ENCODE data around the gene NPDC1. TPM values are rescaled to one million over a fixed set of nuclear protein-coding genes. Genes with fewer than 3 reads are reported as not detected.

Gene NPDC1
- total and polyA plus RNA-seq, 2 donors (not counting 1 experiment from before 2014, with no cell fraction given): 0.17 to 0.19 TPM

DNA sequence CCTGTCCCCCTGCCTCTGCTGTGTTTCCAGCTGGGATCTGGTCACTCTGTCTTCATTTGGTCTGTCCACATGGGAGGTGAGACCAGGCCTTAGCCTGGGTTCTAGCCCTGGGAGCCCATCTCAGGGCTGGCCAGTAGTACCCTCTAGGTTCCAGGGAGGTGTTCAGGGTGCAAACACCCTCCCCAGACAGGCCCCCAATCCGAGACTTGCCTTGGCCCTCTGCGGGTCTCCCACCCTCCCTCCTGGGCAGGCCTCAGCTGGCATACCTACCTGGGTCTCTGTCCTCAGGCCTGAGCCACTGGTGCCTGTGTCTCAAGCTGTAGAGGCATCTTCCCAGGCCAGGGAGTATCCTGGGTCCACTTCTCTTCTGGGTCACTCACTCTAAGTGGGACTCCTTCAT, 25.3 kb upstream of the NPDC1 start:
- Histone ChIP-seq H4K20me1 (ENCODE audit: control insufficient read depth, insufficient read depth, low read length, poor library complexity, severe bottlenecking) (peaks cover 8% of the 10 kb centered on the region), H3K36me3 (replicated peaks in 1 of 2; ENCODE audit: control extremely low read depth in 1 of 2, control insufficient read depth in 1 of 2, extremely low read depth in 1 of 2, insufficient read depth in 2 of 2, low read length in 1 of 2) (no peaks in the 10 kb centered on the region), H3K27me3 (replicated peaks in 1 of 4; ENCODE audit: control extremely low read depth in 1 of 4, control insufficient read depth in 3 of 4, insufficient read depth in 4 of 4, low read length in 3 of 4) (peaks cover 0 to 15% (median 1%) of the 10 kb centered on the region in 4 experiments), H3K79me2 (ENCODE audit: control insufficient read depth, insufficient read depth, low read length) (no peaks in the 10 kb centered on the region), H3K9ac (ENCODE audit: low read length) (no peak overlapping the region), H3K4me2 (replicated peaks; ENCODE audit: low read depth, low read length, poor library complexity, severe bottlenecking) (peak overlapping the region; percentile 79), H2AFZ (ENCODE audit: insufficient read depth, low read depth, low read length, poor library complexity, severe bottlenecking) (no peak overlapping the region), H3K4me1 (ENCODE audit: control insufficient read depth in 2 of 2, insufficient read depth in 2 of 2, low read length in 2 of 2) (peaks cover 19 to 36% of the 10 kb centered on the region in 2 donors), H3K9me3 (ENCODE audit: control extremely low read depth in 1 of 3, control insufficient read depth in 2 of 3, insufficient read depth in 1 of 3, low read length in 2 of 3) (peaks cover 0 to 7% (median 0%) of the 10 kb centered on the region in 3 donors), H3K4me3 (ENCODE audit: control extremely low read depth in 1 of 5, extremely low read depth in 1 of 5, insufficient read depth in 1 of 5, low read depth in 2 of 5, low read length in 4 of 5) (no peak overlapping the region), H3K27ac (ENCODE audit: low read length in 2 of 2) (no peak overlapping the region)
- TF ChIP-seq, protein P1, sequence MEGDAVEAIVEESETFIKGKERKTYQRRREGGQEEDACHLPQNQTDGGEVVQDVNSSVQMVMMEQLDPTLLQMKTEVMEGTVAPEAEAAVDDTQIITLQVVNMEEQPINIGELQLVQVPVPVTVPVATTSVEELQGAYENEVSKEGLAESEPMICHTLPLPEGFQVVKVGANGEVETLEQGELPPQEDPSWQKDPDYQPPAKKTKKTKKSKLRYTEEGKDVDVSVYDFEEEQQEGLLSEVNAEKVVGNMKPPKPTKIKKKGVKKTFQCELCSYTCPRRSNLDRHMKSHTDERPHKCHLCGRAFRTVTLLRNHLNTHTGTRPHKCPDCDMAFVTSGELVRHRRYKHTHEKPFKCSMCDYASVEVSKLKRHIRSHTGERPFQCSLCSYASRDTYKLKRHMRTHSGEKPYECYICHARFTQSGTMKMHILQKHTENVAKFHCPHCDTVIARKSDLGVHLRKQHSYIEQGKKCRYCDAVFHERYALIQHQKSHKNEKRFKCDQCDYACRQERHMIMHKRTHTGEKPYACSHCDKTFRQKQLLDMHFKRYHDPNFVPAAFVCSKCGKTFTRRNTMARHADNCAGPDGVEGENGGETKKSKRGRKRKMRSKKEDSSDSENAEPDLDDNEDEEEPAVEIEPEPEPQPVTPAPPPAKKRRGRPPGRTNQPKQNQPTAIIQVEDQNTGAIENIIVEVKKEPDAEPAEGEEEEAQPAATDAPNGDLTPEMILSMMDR (IDR thresholded peaks at IDR 0.05): no peak
- no peak for TF ChIP-seq EZH2 (IDR thresholded peaks at IDR 0.05; ENCODE audit: borderline replicate concordance, insufficient read depth, low read depth, low read length, poor library complexity, severe bottlenecking)
- DNase-seq: no peak
- intact Hi-C loops (cut with micrococcal nuclease): loop anchor here (5.0 kb wide), 1 partner anchor 39 kb away; the partner anchor contains the start of gene FUT7
- ChIA-PET POLR2A (interaction anchor here (1.1 to 2.4 kb wide), 3 partner anchors 15 to 39 kb away, joined by 3 to 19 read pairs (median 4); partner anchors contain the start of genes FUT7 and MAN1B1), CTCF (interaction anchor here (0.8 to 6.7 kb wide), 12 partner anchors 12 to 156 kb away, joined by 3 to 49 read pairs (median 4); partner anchors contain the start of genes ABCA2, MAN1B1, NPDC1 and RNF224)
- Mint-ChIP-seq H3K27me3 (peaks cover 3% of the 10 kb centered on the region), H3K4me1 (peaks cover 27% of the 10 kb centered on the region), H3K27ac (peak overlapping the region; percentile 81), H3K4me3 (peak overlapping the region; percentile 82), H3K9me3 (ENCODE audit: insufficient read depth) (no peaks in the 10 kb centered on the region)
- no peak for ATAC-seq (ENCODE audit: low read depth)
- 100% methylated on average over 2 of the region's 2 CpGs for WGBS (ENCODE audit: insufficient coverage)

DNA sequence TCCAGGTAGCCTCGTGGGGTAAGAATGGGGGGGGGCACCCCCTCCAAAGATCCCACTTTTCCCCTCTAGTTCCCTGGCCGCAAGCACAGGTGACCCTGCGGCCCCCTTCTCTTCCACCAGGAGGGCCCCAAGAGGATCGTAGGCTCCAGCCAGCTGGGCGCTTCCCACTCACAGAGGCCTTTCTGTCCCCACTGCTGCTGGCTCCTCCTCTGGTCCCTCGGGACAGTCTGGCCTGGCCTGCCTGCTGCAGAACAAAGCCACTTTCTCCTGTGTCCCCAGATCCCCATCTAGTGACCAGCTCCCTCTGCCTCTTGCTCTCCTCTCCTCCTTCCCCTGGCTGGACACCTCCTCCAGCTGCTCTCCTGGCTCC, 24.9 kb upstream of the NPDC1 start:
- Histone ChIP-seq H3K9me3 (ENCODE audit: control extremely low read depth in 1 of 3, control insufficient read depth in 2 of 3, insufficient read depth in 1 of 3, low read length in 2 of 3) (peaks cover 0 to 7% (median 0%) of the 10 kb centered on the region in 3 donors), H3K4me3 (ENCODE audit: control extremely low read depth in 1 of 5, extremely low read depth in 1 of 5, insufficient read depth in 1 of 5, low read depth in 2 of 5, low read length in 4 of 5) (peak overlapping the region in 4 of 5 experiments; percentile 36 to 47 (median 44)), H3K4me1 (ENCODE audit: control insufficient read depth in 2 of 2, insufficient read depth in 2 of 2, low read length in 2 of 2) (peaks cover 19 to 36% of the 10 kb centered on the region in 2 donors), H3K79me2 (ENCODE audit: control insufficient read depth, insufficient read depth, low read length) (no peaks in the 10 kb centered on the region), H4K20me1 (ENCODE audit: control insufficient read depth, insufficient read depth, low read length, poor library complexity, severe bottlenecking) (peaks cover 8% of the 10 kb centered on the region), H3K4me2 (replicated peaks; ENCODE audit: low read depth, low read length, poor library complexity, severe bottlenecking) (peak overlapping the region; percentile 79), H3K27ac (ENCODE audit: low read length in 2 of 2) (no peak overlapping the region), H3K27me3 (replicated peaks in 1 of 4; ENCODE audit: control extremely low read depth in 1 of 4, control insufficient read depth in 3 of 4, insufficient read depth in 4 of 4, low read length in 3 of 4) (peaks cover 0 to 15% (median 1%) of the 10 kb centered on the region in 4 experiments), H3K36me3 (replicated peaks in 1 of 2; ENCODE audit: control extremely low read depth in 1 of 2, control insufficient read depth in 1 of 2, extremely low read depth in 1 of 2, insufficient read depth in 2 of 2, low read length in 1 of 2) (no peaks in the 10 kb centered on the region), H3K9ac (ENCODE audit: low read length) (peak overlapping the region; percentile 54), H2AFZ (ENCODE audit: insufficient read depth, low read depth, low read length, poor library complexity, severe bottlenecking) (peak overlapping the region; percentile 76)
- no peak for TF ChIP-seq EZH2 (IDR thresholded peaks at IDR 0.05; ENCODE audit: borderline replicate concordance, insufficient read depth, low read depth, low read length, poor library complexity, severe bottlenecking)
- TF ChIP-seq, protein P1 (IDR thresholded peaks at IDR 0.05): no peak
- peaks cover 27% of the 10 kb centered on the region for H3K4me1 Mint-ChIP-seq
- H3K9me3 Mint-ChIP-seq (ENCODE audit: insufficient read depth): no peaks in the 10 kb centered on the region
- peaks cover 3% of the 10 kb centered on the region for H3K27me3 Mint-ChIP-seq
- 7% methylated on average over 6 of the region's 6 CpGs for WGBS (ENCODE audit: insufficient coverage)
- no peak for ATAC-seq (ENCODE audit: low read depth)
- peak overlapping the region; percentile 82 for H3K4me3 Mint-ChIP-seq
- DNase-seq: no peak
- intact Hi-C loops (cut with micrococcal nuclease): loop anchor here (1.0 to 5.0 kb wide), 3 partner anchors 15 to 129 kb away; partner anchors contain the start of genes FUT7, MAN1B1 and TPRN
- CTCF ChIA-PET: interaction anchor here (0.8 to 6.7 kb wide), 13 partner anchors 13 to 229 kb away, joined by 3 to 49 read pairs (median 4); partner anchors contain the start of genes ABCA2, AJM1, MAN1B1 and NPDC1
- POLR2A ChIA-PET: interaction anchor here (1.0 to 2.4 kb wide), 3 partner anchors 15 to 39 kb away, joined by 4 to 19 read pairs (median 4); partner anchors contain the start of genes FUT7 and MAN1B1
- peak overlapping the region; percentile 81 for H3K27ac Mint-ChIP-seq

All from B cell (primary cell).